ENCODE results near the gene CHRNA1. TPM values are rescaled to one million over a fixed set of nuclear protein-coding genes. Genes with fewer than 3 reads are reported as not detected.
"Not testable (repeated sequence)": the region's sequence is repeated elsewhere in the genome, so short reads cannot be mapped to it uniquely, and the experiment has no call there.

Gene CHRNA1
- total RNA-seq, 4 donors from 2014 or later, result 2.6 to 7.4 (median 3.0) TPM; not detected in 1

DNA sequence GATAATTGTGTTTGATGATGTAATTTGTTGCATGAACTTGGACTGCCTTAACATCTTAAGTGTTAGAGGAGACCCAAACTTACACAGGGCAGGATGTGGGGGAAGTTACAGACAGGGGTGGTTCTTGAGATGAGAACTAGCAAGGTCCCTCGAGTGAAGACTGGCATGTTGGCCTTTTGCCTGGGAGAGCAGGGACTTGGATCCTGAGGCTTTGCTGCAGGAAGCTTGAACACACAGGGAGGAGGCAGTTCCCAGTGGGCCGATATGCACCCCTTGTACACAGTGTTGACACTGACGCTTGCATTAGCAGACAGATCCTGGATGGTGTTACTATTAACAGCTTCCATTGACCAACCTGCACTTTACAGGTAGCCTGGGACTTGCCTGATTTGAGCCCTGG is 47.5 kb downstream of the CHRNA1 start:
- TF ChIP-seq EP300 (IDR thresholded peaks at IDR 0.05; ENCODE audit: low read depth) (no peak), POLR2AphosphoS5 (IDR thresholded peaks at IDR 0.05) (no peak), CTCF (IDR thresholded peaks at IDR 0.05) (no peak), POLR2A (IDR thresholded peaks at IDR 0.05) (no peak)
- H3K4me1 ChIP-seq, result no peaks in the 10 kb centered on the region
- intact Hi-C loops (cut with DNase I; ENCODE audit: low total_unique reads) (no loop called here), in situ Hi-C loops (cut with MboI; ENCODE audit: low pct_ligation_motif_present in 1 of 4, low pct_unique_long_range_greater_than_20kb in 1 of 4, low sequenced_read_pairs in 3 of 4) (no loop called here)
- no peak overlapping the region for H3K4me3 ChIP-seq
- H3K9me3 ChIP-seq, result no peaks in the 10 kb centered on the region
- 71% methylated on average over 3 of the region's 3 CpGs; no CpG with 5 or more reads in 1 of the 2 donors for WGBS, 2 donors (ENCODE audit: low coverage in 1 of 2)
- no peaks in the 10 kb centered on the region for H3K27me3 ChIP-seq
- no peak for DNase-seq
- H3K27ac ChIP-seq, result no peak overlapping the region
- H3K36me3 ChIP-seq, result no peaks in the 10 kb centered on the region

GRCh38 chr2:174713686-174714085 is 50.6 kb downstream of the CHRNA1 start:
- Histone ChIP-seq H3K9me3 (no peaks in the 10 kb centered on the region), H3K4me1 (no peaks in the 10 kb centered on the region), H3K27me3 (no peaks in the 10 kb centered on the region), H3K4me3 (no peak overlapping the region), H3K36me3 (no peaks in the 10 kb centered on the region), H3K27ac (no peak overlapping the region)
- in situ Hi-C loops (cut with MboI; ENCODE audit: low pct_ligation_motif_present in 1 of 4, low pct_unique_long_range_greater_than_20kb in 1 of 4, low sequenced_read_pairs in 3 of 4) (no loop called here), intact Hi-C loops (cut with DNase I; ENCODE audit: low total_unique reads) (no loop called here)
- DNase-seq, result no peak
- WGBS, 2 donors (ENCODE audit: low coverage in 1 of 2), result 93% methylated on average over 2 of the region's 2 CpGs; no CpG with 5 or more reads in 1 of the 2 donors
- no peak for TF ChIP-seq EP300 (IDR thresholded peaks at IDR 0.05; ENCODE audit: low read depth)
- no peak for TF ChIP-seq CTCF (IDR thresholded peaks at IDR 0.05)
- TF ChIP-seq POLR2AphosphoS5 (IDR thresholded peaks at IDR 0.05), result no peak
- no peak for TF ChIP-seq POLR2A (IDR thresholded peaks at IDR 0.05)

DNA sequence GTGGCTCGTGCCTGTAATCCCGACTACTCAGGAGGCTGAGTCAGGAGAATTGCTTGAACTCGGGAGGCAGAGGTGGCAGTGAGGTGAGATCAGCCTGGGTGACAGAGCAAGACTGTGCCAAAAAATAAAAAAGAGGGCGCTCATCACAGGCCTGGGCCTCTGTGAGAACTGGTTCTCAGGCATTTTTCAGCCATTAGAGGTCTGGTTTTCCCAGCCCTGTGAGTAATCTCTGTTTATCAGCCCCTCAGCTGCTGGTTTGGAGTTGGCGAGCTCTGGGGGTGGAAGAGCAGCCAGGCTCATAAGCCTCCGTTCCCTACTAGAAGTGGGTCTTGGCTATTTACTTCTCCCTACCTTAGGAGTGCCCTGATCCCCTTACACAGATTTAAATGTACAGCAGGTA is 53.1 kb downstream of the CHRNA1 start:
- Histone ChIP-seq H3K4me1 (no peaks in the 10 kb centered on the region), H3K27me3 (no peaks in the 10 kb centered on the region), H3K36me3 (no peaks in the 10 kb centered on the region), H3K4me3 (no peak overlapping the region), H3K9me3 (no peaks in the 10 kb centered on the region), H3K27ac (no peak overlapping the region)
- in situ Hi-C loops (cut with MboI; ENCODE audit: low pct_ligation_motif_present in 1 of 4, low pct_unique_long_range_greater_than_20kb in 1 of 4, low sequenced_read_pairs in 3 of 4) (no loop called here), intact Hi-C loops (cut with DNase I; ENCODE audit: low total_unique reads) (no loop called here)
- 84 to 100% methylated on average over 1 to 6 of the region's 6 CpGs for WGBS, 2 donors (ENCODE audit: low coverage in 1 of 2)
- no peak for TF ChIP-seq POLR2A (IDR thresholded peaks at IDR 0.05)
- TF ChIP-seq EP300 (IDR thresholded peaks at IDR 0.05; ENCODE audit: low read depth), result no peak
- TF ChIP-seq POLR2AphosphoS5 (IDR thresholded peaks at IDR 0.05), result no peak
- no peak for TF ChIP-seq CTCF (IDR thresholded peaks at IDR 0.05)
- no peak for DNase-seq

- H3K27ac ChIP-seq; in situ Hi-C loops (cut with MboI; ENCODE audit: low pct_ligation_motif_present in 1 of 4, low pct_unique_long_range_greater_than_20kb in 1 of 4, low sequenced_read_pairs in 3 of 4): not testable (repeated sequence)
Measured at GRCh38 chr2:174709416-174710004, 54.8 kb downstream of the CHRNA1 start.

GRCh38 chr2:174708713-174709112 is 55.6 kb downstream of the CHRNA1 start:
- 71 to 95% methylated on average over 4 to 9 of the region's 9 CpGs for WGBS, 2 donors (ENCODE audit: low coverage in 1 of 2)
- intact Hi-C loops (cut with DNase I; ENCODE audit: low total_unique reads) (no loop called here), in situ Hi-C loops (cut with MboI; ENCODE audit: low pct_ligation_motif_present in 1 of 4, low pct_unique_long_range_greater_than_20kb in 1 of 4, low sequenced_read_pairs in 3 of 4) (no loop called here)
- no peak for TF ChIP-seq POLR2A (IDR thresholded peaks at IDR 0.05)
- TF ChIP-seq POLR2AphosphoS5 (IDR thresholded peaks at IDR 0.05), result no peak
- TF ChIP-seq CTCF (IDR thresholded peaks at IDR 0.05), result no peak
- TF ChIP-seq EP300 (IDR thresholded peaks at IDR 0.05; ENCODE audit: low read depth), result no peak
- no peak overlapping the region for H3K27ac ChIP-seq
- no peaks in the 10 kb centered on the region for H3K9me3 ChIP-seq
- no peaks in the 10 kb centered on the region for H3K27me3 ChIP-seq
- no peaks in the 10 kb centered on the region for H3K36me3 ChIP-seq
- no peak for DNase-seq
- H3K4me3 ChIP-seq, result no peak overlapping the region
- H3K4me1 ChIP-seq, result no peaks in the 10 kb centered on the region

More at GRCh38 chr2:174709416-174710004, 54.8 kb downstream of the CHRNA1 start:
- H3K4me1 ChIP-seq; intact Hi-C loops (cut with DNase I; ENCODE audit: low total_unique reads); H3K36me3 ChIP-seq; H3K4me3 ChIP-seq; H3K9me3 ChIP-seq; DNase-seq; H3K27me3 ChIP-seq: not testable (repeated sequence)
- WGBS, 2 donors (ENCODE audit: low coverage in 1 of 2), result 97% methylated on average over 30 of the region's 32 CpGs; no CpG with 5 or more reads in 1 of the 2 donors
